CMK (cell line): Measurements from ENCODE around the gene C11orf54.

Experiments used
- DNase-seq: peaks from one replicate; pipeline ENCODE4 v3.0.0-alpha.2; 2010; ENCODE audit warnings: low read depth

C11orf54 gene

DNA sequence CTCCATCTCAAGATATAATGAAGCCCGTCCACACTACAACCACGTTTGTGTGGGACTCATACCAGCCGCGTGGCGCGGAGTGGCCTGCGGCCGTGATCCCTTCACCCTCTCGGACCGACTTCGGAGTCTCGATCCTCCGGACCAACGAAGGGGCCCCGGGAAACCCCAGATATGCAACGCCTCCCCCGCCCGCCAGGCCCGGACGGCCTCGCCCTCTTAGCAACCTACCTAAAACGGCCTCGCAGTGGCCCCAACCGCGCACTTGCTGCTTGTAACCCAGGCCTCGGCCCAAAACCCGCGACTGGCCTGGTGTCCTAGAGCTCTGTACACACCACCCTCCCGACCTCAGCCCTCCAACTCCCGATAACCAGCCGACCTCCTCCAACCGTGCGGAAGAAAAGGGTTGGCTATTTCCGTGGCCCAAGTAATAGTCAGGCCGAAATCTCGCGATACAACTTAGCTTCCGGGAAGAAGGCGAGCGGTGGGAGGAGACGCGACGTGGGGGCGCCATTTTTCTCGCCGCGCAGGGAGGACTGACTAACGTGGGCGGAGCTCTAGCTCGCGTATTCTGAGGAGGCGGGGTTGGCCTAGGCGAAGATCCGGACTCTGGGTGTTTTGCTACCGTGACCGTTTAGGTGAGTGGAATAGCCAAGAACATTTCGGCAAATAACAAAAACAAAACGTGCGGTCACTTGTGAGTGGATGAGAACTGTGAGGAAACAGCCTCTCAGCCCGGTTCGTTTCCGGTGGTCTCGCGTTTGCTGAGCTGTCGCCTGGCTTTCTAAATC, at the start of gene C11orf54, which contains the start of gene TAF1D:
TSS of gene C11orf54 (plus strand) at position 579 of the 788 bp plus-strand sequence. CDS start 5,722 bp downstream, outside the sequence.
TSS of gene TAF1D (minus strand) at position 402 of the 788 bp plus-strand sequence. CDS start 2,191 bp downstream, outside the sequence.
- peak; percentile 94 for DNase-seq

DNA sequence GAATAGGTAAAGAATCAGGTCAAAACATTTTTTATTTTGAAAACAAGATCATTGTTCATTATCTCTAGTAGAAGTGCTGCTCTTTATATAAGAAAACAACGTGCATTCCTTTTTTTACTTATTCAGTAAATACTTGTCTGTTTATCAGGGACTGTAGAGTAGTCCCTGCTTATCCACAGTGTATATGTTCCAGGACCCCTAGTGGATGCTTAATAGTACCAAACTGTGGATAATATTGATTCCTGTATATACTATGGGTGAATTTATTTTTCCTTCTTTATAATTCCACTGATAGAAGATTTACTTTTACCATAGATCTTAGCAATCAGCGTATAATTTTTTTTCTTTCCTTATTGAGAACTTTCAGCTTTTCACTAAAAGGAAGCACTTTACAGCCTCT, 47.4 kb upstream of the C11orf54 start:
- DNase-seq: no peak

GRCh38 chr11:93694557-93694956, 46.9 kb upstream of the C11orf54 start:
- no peak for DNase-seq

- no peak for DNase-seq
Observed at GRCh38 chr11:93697611-93698010, 43.9 kb upstream of the C11orf54 start.

GRCh38 chr11:93700830-93701229, 40.6 kb upstream of the C11orf54 start:
- no peak for DNase-seq

DNA sequence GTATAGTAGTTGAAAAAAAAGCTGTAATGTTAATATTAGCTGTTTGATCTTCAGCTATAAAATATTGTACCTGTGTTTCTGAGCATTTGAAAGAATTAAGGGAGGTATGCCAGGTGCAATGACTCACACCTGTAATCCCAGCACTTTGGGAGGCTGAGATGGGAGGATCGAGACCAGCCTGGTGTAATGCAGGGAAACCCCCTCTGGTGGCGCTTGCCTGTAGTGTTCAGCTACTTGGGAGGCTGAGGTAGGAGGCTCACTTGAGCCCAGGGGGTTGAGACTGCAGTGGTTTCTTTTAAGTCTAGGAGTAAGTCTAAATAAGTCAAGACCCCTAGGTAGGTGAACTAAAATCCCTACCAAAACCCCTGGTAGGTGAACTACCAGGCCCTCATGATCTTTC, 37.2 kb upstream of the C11orf54 start:
- no peak for DNase-seq

- no peak for DNase-seq
Observed at GRCh38 chr11:93710239-93710638, 31.2 kb upstream of the C11orf54 start.

- DNase-seq: no peak
Observed at GRCh38 chr11:93712678-93713077, 28.8 kb upstream of the C11orf54 start.

- no peak for DNase-seq
Observed at GRCh38 chr11:93715797-93716396, 25.6 kb upstream of the C11orf54 start.

DNA sequence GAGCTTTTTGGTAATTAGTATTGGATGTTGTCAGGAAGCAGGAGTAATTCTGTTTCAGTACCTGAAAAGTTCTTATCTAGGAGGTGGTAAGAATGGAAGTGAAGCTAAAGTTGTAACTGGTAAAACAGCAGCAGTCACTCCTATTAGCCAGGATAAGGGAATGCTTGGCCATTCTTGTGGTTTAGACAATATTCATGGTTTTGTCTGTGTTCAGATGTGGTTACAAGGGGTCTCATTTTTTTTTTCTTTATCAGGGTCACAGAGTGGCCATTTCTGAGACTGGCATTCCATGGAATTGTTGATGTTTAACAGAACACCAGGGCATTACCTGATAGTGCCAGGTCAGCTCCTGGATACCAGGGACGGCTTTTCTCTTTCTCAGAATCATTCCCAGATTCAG, 24.0 kb upstream of the C11orf54 start:
- no peak for DNase-seq

GRCh38 chr11:93718057-93718563, 23.4 kb upstream of the C11orf54 start:
- peak; percentile 72 for DNase-seq

- no peak for DNase-seq
Observed at GRCh38 chr11:93719310-93719709, 22.2 kb upstream of the C11orf54 start.

DNA sequence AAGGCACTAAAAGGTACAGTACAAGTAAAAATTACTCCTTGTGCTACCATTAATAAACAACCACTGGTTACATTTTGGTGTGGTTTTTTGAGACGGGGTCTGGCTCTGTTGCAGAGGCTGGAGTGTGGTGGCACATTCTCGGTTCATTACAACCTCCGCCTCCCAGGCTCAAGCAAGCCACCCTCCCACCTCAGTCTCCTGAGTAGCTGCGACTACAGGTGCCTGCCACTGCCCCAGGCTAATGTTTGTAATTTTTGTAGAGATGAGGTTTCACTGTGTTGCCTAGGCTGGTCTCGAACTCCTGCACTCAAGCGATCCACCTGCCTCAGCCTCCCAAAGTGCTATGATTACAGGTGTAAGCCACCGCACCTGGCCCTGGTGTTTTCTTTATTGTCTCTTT, 20.9 kb upstream of the C11orf54 start:
- no peak for DNase-seq

GRCh38 chr11:93724089-93724488, 17.4 kb upstream of the C11orf54 start:
- no peak for DNase-seq

GRCh38 chr11:93727985-93728791, 13.3 kb upstream of the C11orf54 start:
- no peak for DNase-seq

- DNase-seq: no peak
Observed at GRCh38 chr11:93728792-93729128, 12.7 kb upstream of the C11orf54 start.

- no peak for DNase-seq
Observed at GRCh38 chr11:93729129-93729616, 12.3 kb upstream of the C11orf54 start.

DNA sequence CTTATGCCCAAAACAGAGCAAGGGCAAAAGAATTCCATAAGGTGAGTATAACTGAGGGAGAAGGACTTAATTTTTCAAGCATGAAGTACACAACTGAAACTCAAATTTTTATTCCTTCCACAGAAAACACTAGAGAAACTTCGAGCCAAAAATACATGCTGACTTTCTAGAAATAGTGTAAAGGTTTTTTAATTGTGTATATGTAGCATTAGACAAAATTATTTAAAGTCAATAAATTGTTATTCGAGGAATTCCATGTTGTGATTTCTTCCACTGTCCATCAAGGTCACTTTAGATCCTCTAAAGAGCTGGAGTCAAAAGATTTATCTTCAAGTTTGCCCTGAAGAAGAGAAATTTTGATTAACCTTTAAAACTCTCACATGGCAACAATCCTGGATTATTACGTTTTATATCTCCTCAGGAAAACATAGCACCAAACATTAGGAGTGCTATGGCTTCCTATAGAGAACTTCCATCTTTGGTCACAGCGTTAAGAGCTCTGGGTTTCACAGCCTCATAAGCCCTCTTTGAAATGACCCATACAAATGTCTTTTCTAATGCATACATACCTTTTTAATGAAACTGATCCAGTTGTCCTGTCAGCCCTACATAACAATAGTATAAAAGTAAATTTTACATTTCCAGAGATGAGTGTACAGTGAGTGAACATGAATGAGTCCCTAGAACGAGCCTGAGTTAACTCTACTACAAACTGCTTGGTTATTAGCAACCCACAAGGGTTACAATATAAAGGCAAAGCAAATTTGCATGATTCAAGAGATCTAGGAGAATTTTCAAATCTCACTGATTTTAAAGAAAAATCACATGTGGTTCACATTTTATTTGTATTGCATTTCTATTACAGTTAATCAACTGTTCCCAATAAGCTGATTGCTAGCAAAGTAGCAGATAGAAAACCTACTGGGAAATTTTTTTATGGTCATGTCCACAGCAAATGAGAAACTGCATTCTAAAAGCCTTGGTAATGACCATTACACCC, 11.1 kb upstream of the C11orf54 start:
- no peak for DNase-seq

GRCh38 chr11:93732237-93732892, 9.1 kb upstream of the C11orf54 start:
- no peak for DNase-seq

DNA sequence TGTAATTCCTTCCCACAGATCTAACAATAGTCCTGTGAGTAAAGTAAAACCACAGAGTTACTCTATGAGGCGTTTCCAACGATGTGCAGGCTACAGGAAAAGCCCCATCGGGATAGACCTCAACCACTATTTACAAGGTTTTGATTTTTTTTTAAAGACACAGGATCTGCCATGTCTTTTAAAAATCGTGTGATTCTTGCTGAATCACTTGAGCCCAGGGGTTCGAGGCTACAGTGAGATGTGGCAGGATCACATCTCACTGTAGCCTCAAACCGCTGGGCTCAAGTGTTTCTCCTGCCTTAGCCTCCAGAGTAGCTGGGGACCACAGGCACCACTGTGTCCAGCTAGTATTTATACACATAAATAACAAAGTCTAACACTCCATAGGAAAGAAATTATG, 8.0 kb upstream of the C11orf54 start:
- DNase-seq: no peak
